Lower lobe of right lung (tissue), 2 donors: ENCODE data around the gene CSN1S1. TPM values are rescaled to one million over a fixed set of nuclear protein-coding genes. Genes with fewer than 3 reads are reported as not detected.

ENCODE experiments used
- ATAC-seq, 2 donors: fragments of 200-7000 bp; cut with Tn5 transposase; one replicate each; pipeline ENCODE4 v1.9.1; 2020 to 2022; ENCODE audit warnings: mild to moderate bottlenecking in 2 of 2, moderate library complexity in 2 of 2
- DNase-seq: peaks from one replicate; pipeline ENCODE4 v3.0.0-alpha.2; 2020
- H3K27ac ChIP-seq: fragments of 200-600 bp; one replicate; pipeline ENCODE4 v1.8.0; 2022
- H3K27me3 ChIP-seq: fragments of 200-600 bp; one replicate; pipeline ENCODE4 v1.8.0; 2022; ENCODE audit warnings: low read depth
- H3K36me3 ChIP-seq: fragments of 200-600 bp; one replicate; pipeline ENCODE4 v1.8.0; 2022; ENCODE audit warnings: mild to moderate bottlenecking
- H3K4me1 ChIP-seq: fragments of 200-600 bp; one replicate; pipeline ENCODE4 v1.8.0; 2022
- H3K4me3 ChIP-seq: fragments of 200-600 bp; one replicate; pipeline ENCODE4 v1.8.0; 2022; ENCODE audit warnings: mild to moderate bottlenecking
- H3K9me3 ChIP-seq: fragments of 200-600 bp; one replicate; pipeline ENCODE4 v1.8.0; 2022
- CTCF ChIP-seq: fragments of 200-600 bp; IDR thresholded peaks from one replicate; pipeline ENCODE4 v1.8.0; 2022; ENCODE audit warnings: antibody characterized with exemption, mild to moderate bottlenecking
- intact Hi-C: fragments of 100-400 bp; cut with DNase I; formaldehyde crosslinking; loops from one replicate; pipeline ENCODE4 v1.11.0; 2022
- total RNA-seq: library from RNA; stranded (reverse); fragmentation: NEBNext Ultra II Directional; extraction: Animal tissue kit (Norgen Biotek cat#: 25700); gene quantifications from one replicate; pipeline ENCODE4 v1.2.1, GENCODE V29; 2021
- donor health status: DM: no; HTN: yes; CAD: no; lungs with severe emphysema.

Gene CSN1S1
- total RNA-seq, 1 donor from 2014 or later = not detected

DNA sequence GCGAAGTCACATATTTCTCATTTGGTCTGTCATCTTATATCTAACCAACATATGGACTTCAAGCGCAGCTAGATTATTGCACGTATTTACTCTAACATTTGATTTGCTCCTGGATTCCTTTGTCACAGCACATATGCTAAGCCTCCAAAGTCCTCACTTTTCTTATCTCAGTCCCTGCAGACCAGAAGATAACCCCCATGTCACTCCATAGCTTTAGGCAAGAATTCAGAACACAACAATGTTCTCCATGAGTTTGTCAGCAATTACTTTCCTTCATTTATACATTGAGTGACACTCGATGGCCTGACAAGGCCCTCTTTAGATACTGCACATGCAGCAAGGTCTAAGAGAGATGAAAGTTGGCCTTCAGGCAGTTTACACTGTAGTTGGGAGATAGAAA, 60.1 kb downstream of the CSN1S1 start:
- Histone ChIP-seq H3K4me3 (no peak overlapping the region), H3K4me1 (no peaks in the 10 kb centered on the region), H3K36me3 (no peaks in the 10 kb centered on the region), H3K27me3 (no peaks in the 10 kb centered on the region), H3K9me3 (no peaks in the 10 kb centered on the region), H3K27ac (no peak overlapping the region)
- intact Hi-C loops = no loop called here
- no peak for DNase-seq
- no peak for ATAC-seq
- TF ChIP-seq CTCF = no peak

DNA sequence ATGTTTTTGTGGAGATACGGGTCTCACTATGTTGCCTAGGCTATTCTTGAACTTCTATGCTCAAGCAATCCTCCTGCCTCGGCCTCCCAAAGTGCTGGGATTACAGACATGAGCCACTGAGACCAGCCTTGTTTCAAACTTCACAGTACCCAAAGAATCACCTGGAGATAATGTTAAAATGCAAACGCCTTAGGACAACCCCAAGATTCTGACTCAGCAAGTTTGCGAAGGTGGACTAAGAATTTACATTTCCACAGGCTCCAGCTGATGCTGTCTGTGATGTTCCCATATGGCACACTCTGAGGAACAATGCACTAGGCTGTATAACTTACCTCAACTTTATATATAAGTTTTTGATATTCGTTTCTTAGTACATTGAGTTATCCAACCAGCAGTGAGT, 63.9 kb downstream of the CSN1S1 start:
- no peak overlapping the region for H3K4me3 ChIP-seq
- no peaks in the 10 kb centered on the region for H3K36me3 ChIP-seq
- H3K9me3 ChIP-seq = no peaks in the 10 kb centered on the region
- no peak for TF ChIP-seq CTCF
- H3K27ac ChIP-seq = no peak overlapping the region
- intact Hi-C loops = no loop called here
- ATAC-seq (no peak), DNase-seq (no peak)
- H3K27me3 ChIP-seq = no peaks in the 10 kb centered on the region
- H3K4me1 ChIP-seq = no peaks in the 10 kb centered on the region

DNA sequence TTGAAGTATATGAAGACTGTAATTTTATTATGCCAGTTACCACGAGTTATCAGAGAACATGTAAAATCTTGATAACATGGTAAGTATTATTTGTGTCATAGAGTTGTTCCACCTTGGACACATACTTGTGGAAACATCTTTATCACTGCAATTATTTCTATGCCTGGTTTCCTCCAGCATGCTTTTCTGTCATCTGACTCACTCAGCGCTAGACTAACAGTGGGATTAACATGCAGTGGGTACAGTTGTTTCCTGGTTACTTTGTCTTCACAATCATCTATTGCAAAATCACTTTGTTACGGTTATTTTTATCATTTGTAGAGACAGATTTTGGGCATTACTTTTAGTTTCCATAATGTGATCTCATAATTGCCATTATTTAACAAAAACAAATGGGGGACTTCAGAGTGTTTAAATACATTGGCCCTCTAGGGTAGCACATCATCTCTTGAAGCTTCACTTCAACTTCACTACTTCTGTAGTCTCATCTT, 64.7 kb downstream of the CSN1S1 start, which contains the start of gene STATH:
Gene STATH (plus strand): TSS at position 441 of the 491 bp plus-strand sequence. CDS start 2,472 bp downstream, outside the sequence.
- ATAC-seq (no peak), DNase-seq (no peak)
- H3K4me1 ChIP-seq = no peaks in the 10 kb centered on the region
- H3K4me3 ChIP-seq = no peak within 1 kb of the TSS
- H3K27me3 ChIP-seq = no peaks in the 10 kb centered on the region
- no peaks in the 10 kb centered on the region for H3K36me3 ChIP-seq
- TF ChIP-seq CTCF = no peak
- no peak within 1 kb of the TSS for H3K27ac ChIP-seq
- no peaks in the 10 kb centered on the region for H3K9me3 ChIP-seq
- intact Hi-C loops = no loop called here

Other genes with a start within 250 kb of the CSN1S1 start
- gene SULT1B1, start 170.4 kb upstream of the CSN1S1 start, total RNA-seq = 10.9 TPM
- 1.0 TPM for gene SULT1E1, start 70.9 kb upstream of the CSN1S1 start, total RNA-seq
- not detected for gene CSN2, start 34.7 kb downstream of the CSN1S1 start, total RNA-seq
- gene STATH, start 64.9 kb downstream of the CSN1S1 start, total RNA-seq = not detected
- not detected for gene HTN3, start 97.4 kb downstream of the CSN1S1 start, total RNA-seq
- not detected for gene HTN1, start 119.4 kb downstream of the CSN1S1 start, total RNA-seq
- gene PRR27, start 223.2 kb downstream of the CSN1S1 start, total RNA-seq = not detected